GM12878 (cell line): ENCODE data around the gene HTT-AS. TPM values are rescaled to one million over a fixed set of nuclear protein-coding genes. Genes with fewer than 3 reads are reported as not detected.

Experiments used
- ATAC-seq: fragments of 200-7000 bp; cut with Tn5 transposase; 3 replicates; pipeline ENCODE4 v1.9.1; 2020; ENCODE audit warnings: mild to moderate bottlenecking, moderate library complexity
- BruUV-seq: library from RNA; stranded (reverse); fragments of 400-500 nt; replicated peaks from 2 replicates; lab custom pipeline; 2021; lab: Mats Ljungman, UMichigan
- CTCF ChIA-PET: fragments of 300-600 bp; sonication (Branson Sonifier 250); formaldehyde crosslinking; extraction: SDS; loops from one replicate; lab custom pipeline; 2021; ENCODE audit warnings: inconsistent platforms; lab: Yijun Ruan, JAX
- POLR2A ChIA-PET: fragments of 350-600 bp; formaldehyde crosslinking; extraction: SDS; loops from one replicate; lab custom pipeline; 2021; ENCODE audit warnings: inconsistent platforms; lab: Charles Lee
- RAD21 ChIA-PET: fragments of 300-600 bp; sonication (Branson Sonifier 250); formaldehyde crosslinking; loops from one replicate; lab custom pipeline; 2023; ENCODE audit warnings: antibody characterized with exemption; ENCODE audit not compliant: unreplicated experiment; lab: Charles Lee
- SMC1A ChIA-PET: fragments of 300-600 bp; sonication (Branson Sonifier 250); formaldehyde crosslinking; loops from one replicate; lab custom pipeline; 2023; ENCODE audit not compliant: unreplicated experiment, uncharacterized antibody; lab: Charles Lee
- DNase-seq: peaks from one replicate; pipeline ENCODE4 v3.0.0-alpha.2; 2011; ENCODE audit warnings: low read depth, low spot score
- FAIRE-seq: peaks from 3 replicates; lab custom pipeline; 2011; peaks lifted over from hg19 to GRCh38; lab: Jason Lieb, UNC
- H2AFZ ChIP-seq: 2 replicates; pipeline ENCODE4 v1.6.0; 2011; ENCODE audit warnings: low read depth, low read length, control low read depth; ENCODE audit not compliant: control insufficient read depth
- H3K27ac ChIP-seq: 2 replicates; pipeline ENCODE4 v1.5.1; 2011; ENCODE audit warnings: control low read depth; ENCODE audit not compliant: control insufficient read depth, insufficient read depth
- H3K27me3 ChIP-seq, 2 experiments: replicated peaks in 1 of 2; 2 replicates each; pipeline versions ENCODE4 v1.6.0 to v1.6.1; 2011; ENCODE audit warnings: low read length in 1 of 2; ENCODE audit not compliant: control insufficient read depth in 2 of 2, insufficient read depth in 2 of 2
- H3K36me3 ChIP-seq, 2 experiments: 2 replicates each; pipeline ENCODE4 v1.5.1; 2011; ENCODE audit warnings: low read length in 1 of 2; ENCODE audit not compliant: control insufficient read depth in 2 of 2, insufficient read depth in 2 of 2
- H3K4me1 ChIP-seq: 2 replicates; pipeline ENCODE4 v1.6.1; 2011; ENCODE audit warnings: mild to moderate bottlenecking, low read length, moderate library complexity, mixed read lengths; ENCODE audit not compliant: control insufficient read depth, insufficient read depth
- H3K4me2 ChIP-seq: 2 replicates; pipeline ENCODE4 v1.6.0; 2011; ENCODE audit warnings: control low read depth; ENCODE audit not compliant: control insufficient read depth, insufficient read depth
- H3K4me3 ChIP-seq: fragments of 200-600 bp; sonication (generic); 2 replicates; pipeline ENCODE4 v1.5.1; 2016
- H3K79me2 ChIP-seq: 2 replicates; pipeline ENCODE4 v1.6.0; 2011; ENCODE audit warnings: low read length; ENCODE audit not compliant: control insufficient read depth, insufficient read depth
- H3K9ac ChIP-seq: 2 replicates; pipeline ENCODE4 v1.8.0; 2011; ENCODE audit warnings: low read length, control low read depth, mixed read lengths; ENCODE audit not compliant: control insufficient read depth, insufficient read depth
- H3K9me3 ChIP-seq: replicated peaks from 3 replicates; pipeline ENCODE4 v1.5.1; 2011; ENCODE audit warnings: mild to moderate bottlenecking, low read length; ENCODE audit not compliant: control insufficient read depth, insufficient read depth
- H4K20me1 ChIP-seq: 2 replicates; pipeline ENCODE4 v1.6.0; 2011; ENCODE audit not compliant: control insufficient read depth, insufficient read depth
- ATF2 ChIP-seq: IDR thresholded peaks from 2 replicates; pipeline ENCODE4 v1.6.1; 2012; ENCODE audit warnings: low read length, inconsistent platforms
- BMI1 ChIP-seq: fragments of 450-650 bp; IDR thresholded peaks from 2 replicates; pipeline ENCODE4 v1.6.1; 2016; ENCODE audit warnings: mild to moderate bottlenecking, moderate library complexity, borderline replicate concordance
- CHD4 ChIP-seq: fragments of 200-600 bp; sonication (generic); IDR thresholded peaks from 2 replicates; pipeline ENCODE4 v1.6.1; 2016; ENCODE audit warnings: mild to moderate bottlenecking
- E4F1 ChIP-seq: fragments of 450-650 bp; IDR thresholded peaks from 2 replicates; pipeline ENCODE4 v1.6.1; 2018; ENCODE audit warnings: borderline replicate concordance, mild to moderate bottlenecking; ENCODE audit not compliant: partially characterized antibody
- ELK1 ChIP-seq: IDR thresholded peaks from 2 replicates; pipeline ENCODE4 v1.6.1; 2012; ENCODE audit warnings: low read depth, low read length, improper control_type of control experiment
- JUND ChIP-seq: IDR thresholded peaks from 2 replicates; pipeline ENCODE4 v1.6.1; 2012; ENCODE audit warnings: low read depth, mild to moderate bottlenecking, low read length, improper control_type of control experiment, moderate library complexity
- RELB ChIP-seq: fragments of 450-650 bp; IDR thresholded peaks from 2 replicates; pipeline ENCODE4 v1.6.1; 2017; ENCODE audit warnings: low read depth, mild to moderate bottlenecking, moderate library complexity
- SMAD1 ChIP-seq: fragments of 450-650 bp; IDR thresholded peaks from 2 replicates; pipeline ENCODE4 v1.6.1; 2018; ENCODE audit warnings: mild to moderate bottlenecking, low read depth; ENCODE audit not compliant: partially characterized antibody
- YBX1 ChIP-seq: fragments of 450-650 bp; IDR thresholded peaks from 2 replicates; pipeline ENCODE4 v1.6.1; 2016; ENCODE audit warnings: antibody characterized with exemption
- WGBS: methylation state at CpG from one replicate; pipeline ENCODE4 v1.1.6; 2016; ENCODE audit warnings: low lambda C conversion rate; ENCODE audit not compliant: insufficient replicate concordance, insufficient coverage; ENCODE audit errors: missing lambda C conversion rate; 5-methylcytosine and 5-hydroxymethylcytosine counted together
- in situ Hi-C: fragments of 300-500 bp; cut with MboI; formaldehyde crosslinking; loops from 9 replicates; pipeline ENCODE4 v1.14.3; 2018; ENCODE audit warnings: mixed read lengths
- intact Hi-C: fragments of 100-400 bp; cut with micrococcal nuclease; formaldehyde crosslinking; loops from one replicate; pipeline ENCODE4 v1.14.2; 2022; ENCODE audit not compliant: unreplicated experiment
- polyA plus RNA-seq, 11 experiments: library from polyadenylated mRNA; depleted of rRNA in 4 of 11; unstranded in 6 of 11; stranded (reverse) in 5 of 11; fragments of >200 nt; fragmentation: Nextera tagmentation in 4 of 11; fragmentation: Illumina TruSeq in 1 of 11; extraction: Ambion mirVana in 4 of 11; extraction: Trizol in 1 of 11; gene quantifications; 1 replicate in 1 of 11; 2 replicates in 10 of 11; pipeline versions ENCODE4 v1.2.1 to v1.2.3, GENCODE V29; 2011 to 2016; ENCODE audit warnings: inconsistent platforms in 2 of 11, missing spikeins in 2 of 11, low read depth in 1 of 11
- total RNA-seq, 4 experiments: library from RNA; depleted of rRNA in 3 of 4; stranded (reverse); fragments of >200 nt in 3 of 4; fragmentation: Illumina TruSeq in 1 of 4; extraction: Trizol in 1 of 4; gene quantifications; 2 replicates each; pipeline versions ENCODE4 v1.2.1 to v1.2.3, GENCODE V29; 2013 to 2021

The HTT-AS gene
- total and polyA plus RNA-seq, 10 of the 15 experiments (the other 5 are each of a cell fraction or from before 2014, with no cell fraction given): not detected

GRCh38 chr4:3112201-3112600 is 37.9 kb upstream of the HTT-AS start:
- SMC1A ChIA-PET: interaction anchor here (0.6 to 2.3 kb wide), 11 partner anchors 9 to 91 kb away, joined by 3 to 8 read pairs (median 3); no protein-coding TSS in a partner anchor
- TF ChIP-seq YBX1: no peak
- TF ChIP-seq, all 136 proteins: peak for 0
- ChIA-PET POLR2A (interaction anchor here (0.6 kb wide), 1 partner anchor 31 kb away, joined by 3 read pairs; no protein-coding TSS in a partner anchor), CTCF (no interaction called here), RAD21 (no interaction called here)
- Histone ChIP-seq H3K36me3 (peaks cover 35 to 61% of the 10 kb centered on the region in 2 experiments), H3K4me2 (no peak overlapping the region), H3K27me3 (no peaks in the 10 kb centered on the region), H3K4me3 (no peak overlapping the region), H3K27ac (no peak overlapping the region), H3K9me3 (no peaks in the 10 kb centered on the region), H3K4me1 (no peaks in the 10 kb centered on the region), H4K20me1 (no peaks in the 10 kb centered on the region; the same call in 1 of the 2 replicates), H2AFZ (no peak overlapping the region), H3K79me2 (no peaks in the 10 kb centered on the region; the same call in 1 of the 2 replicates), H3K9ac (no peak overlapping the region)
- in situ Hi-C loops: no loop called here
- intact Hi-C loops: no loop called here
- ATAC-seq (no peak), FAIRE-seq (no peak), DNase-seq (no peak)
- no TSS peak for BruUV-seq
- 97% methylated on average over 4 of the region's 4 CpGs for WGBS

- ChIA-PET POLR2A (interaction anchor here (0.6 kb wide), 2 partner anchors 31 to 32 kb away, joined by 3 read pairs; no protein-coding TSS in a partner anchor), SMC1A (interaction anchor here (0.6 to 2.3 kb wide), 7 partner anchors 10 to 65 kb away, joined by 3 to 8 read pairs (median 3); no protein-coding TSS in a partner anchor), RAD21 (no interaction called here), CTCF (interaction anchor here (0.9 to 1.2 kb wide), 2 partner anchors 66 to 103 kb away, joined by 3 read pairs; no protein-coding TSS in a partner anchor)
- H3K36me3 ChIP-seq: peaks cover 35 to 60% of the 10 kb centered on the region in 2 experiments
- no peaks in the 10 kb centered on the region for H3K27me3 ChIP-seq
- H3K9ac ChIP-seq: no peak overlapping the region
- no peaks in the 10 kb centered on the region; the same call in 1 of the 2 replicates for H4K20me1 ChIP-seq
- no peak overlapping the region for H3K4me3 ChIP-seq
- H3K4me1 ChIP-seq: peaks cover under 1% of the 10 kb centered on the region
- in situ Hi-C loops (no loop called here), intact Hi-C loops (no loop called here)
- H3K79me2 ChIP-seq: peaks cover 3% of the 10 kb centered on the region; the same call in 1 of the 2 replicates
- 97% methylated on average over 5 of the region's 5 CpGs for WGBS
- no peak for FAIRE-seq
- no peak for DNase-seq
- no TSS peak for BruUV-seq
- H3K4me2 ChIP-seq: no peak overlapping the region
- no peak for ATAC-seq
- H3K27ac ChIP-seq: no peak overlapping the region
- H3K9me3 ChIP-seq: no peaks in the 10 kb centered on the region
- H2AFZ ChIP-seq: no peak overlapping the region
- TF ChIP-seq ATF2 (no peak), BMI1 (no peak), RELB (no peak), ELK1 (no peak), SMAD1 (no peak), CHD4 (no peak), E4F1 (no peak), JUND (no peak)
Observed at GRCh38 chr4:3111461-3111860, 37.1 kb upstream of the HTT-AS start.
